Testis (tissue), 2 donors: ENCODE measurements around the gene GTF3C6.

Source experiments
- POLR2A ChIP-seq: fragments of 450-650 bp; IDR thresholded peaks from one replicate; pipeline ENCODE4 v1.6.1; 2017; ENCODE audit warnings: antibody characterized with exemption, mild to moderate bottlenecking, moderate library complexity
- TF ChIP-seq, protein P1 (sequence below), 3 experiments: fragments of 450-650 bp in 2 of 3; fragments of 200-600 bp in 1 of 3; sonication (generic) in 1 of 3; IDR thresholded peaks; one replicate each; pipeline ENCODE4 v1.5.1; 2016 to 2019; ENCODE audit warnings: antibody characterized with exemption in 3 of 3, mild to moderate bottlenecking in 2 of 3, moderate library complexity in 1 of 3

DNA sequence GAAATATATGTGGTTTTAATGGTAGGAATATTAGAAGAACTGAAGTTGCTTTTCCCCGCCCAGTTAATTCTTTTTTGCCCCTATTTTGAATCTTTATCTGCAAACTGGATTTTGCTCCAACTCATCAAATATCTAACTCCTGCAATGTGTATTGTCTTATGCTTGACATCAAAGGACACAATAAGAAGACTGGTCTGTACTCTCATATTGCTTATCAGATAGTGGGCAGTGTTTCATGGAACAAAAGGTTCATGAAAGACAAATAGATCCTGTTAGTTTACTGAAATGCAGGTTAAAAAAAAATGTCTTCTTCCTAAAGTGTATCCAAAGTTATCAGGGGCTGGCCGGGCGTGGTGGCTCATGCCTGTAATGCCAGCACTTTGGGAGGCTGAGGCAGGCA is 27.7 kb upstream of the GTF3C6 start:
- TF ChIP-seq, protein P1, sequence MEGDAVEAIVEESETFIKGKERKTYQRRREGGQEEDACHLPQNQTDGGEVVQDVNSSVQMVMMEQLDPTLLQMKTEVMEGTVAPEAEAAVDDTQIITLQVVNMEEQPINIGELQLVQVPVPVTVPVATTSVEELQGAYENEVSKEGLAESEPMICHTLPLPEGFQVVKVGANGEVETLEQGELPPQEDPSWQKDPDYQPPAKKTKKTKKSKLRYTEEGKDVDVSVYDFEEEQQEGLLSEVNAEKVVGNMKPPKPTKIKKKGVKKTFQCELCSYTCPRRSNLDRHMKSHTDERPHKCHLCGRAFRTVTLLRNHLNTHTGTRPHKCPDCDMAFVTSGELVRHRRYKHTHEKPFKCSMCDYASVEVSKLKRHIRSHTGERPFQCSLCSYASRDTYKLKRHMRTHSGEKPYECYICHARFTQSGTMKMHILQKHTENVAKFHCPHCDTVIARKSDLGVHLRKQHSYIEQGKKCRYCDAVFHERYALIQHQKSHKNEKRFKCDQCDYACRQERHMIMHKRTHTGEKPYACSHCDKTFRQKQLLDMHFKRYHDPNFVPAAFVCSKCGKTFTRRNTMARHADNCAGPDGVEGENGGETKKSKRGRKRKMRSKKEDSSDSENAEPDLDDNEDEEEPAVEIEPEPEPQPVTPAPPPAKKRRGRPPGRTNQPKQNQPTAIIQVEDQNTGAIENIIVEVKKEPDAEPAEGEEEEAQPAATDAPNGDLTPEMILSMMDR (IDR thresholded peaks at IDR 0.05), result no peak
- no peak for TF ChIP-seq POLR2A
